EH (cell line): ENCODE measurements around the gene UBL7.

Experiments
- DNase-seq: peaks from one replicate; pipeline ENCODE4 v3.0.0-alpha.2; 2015; ENCODE audit warnings: low read depth

Gene UBL7

DNA sequence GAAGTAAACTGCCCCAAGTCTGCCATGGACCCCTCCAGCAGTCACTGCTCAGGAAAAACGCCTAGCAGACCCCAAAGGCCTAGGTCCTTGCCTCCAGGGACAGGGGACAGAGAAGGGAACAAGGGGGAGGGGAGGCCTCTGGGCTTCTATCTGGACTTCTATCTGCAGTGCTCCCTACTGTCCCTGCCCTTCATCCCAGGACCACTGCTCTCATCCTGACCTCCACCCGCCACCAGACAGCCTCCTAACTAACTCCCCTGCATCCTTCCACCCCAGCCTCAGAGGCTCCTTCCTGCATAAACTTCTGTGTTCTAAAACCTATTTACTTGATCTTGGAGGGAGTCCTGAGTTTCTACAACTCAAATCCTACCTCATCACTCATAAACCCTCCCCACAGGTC, 52.6 kb downstream of the UBL7 start:
- DNase-seq = no peak

DNA sequence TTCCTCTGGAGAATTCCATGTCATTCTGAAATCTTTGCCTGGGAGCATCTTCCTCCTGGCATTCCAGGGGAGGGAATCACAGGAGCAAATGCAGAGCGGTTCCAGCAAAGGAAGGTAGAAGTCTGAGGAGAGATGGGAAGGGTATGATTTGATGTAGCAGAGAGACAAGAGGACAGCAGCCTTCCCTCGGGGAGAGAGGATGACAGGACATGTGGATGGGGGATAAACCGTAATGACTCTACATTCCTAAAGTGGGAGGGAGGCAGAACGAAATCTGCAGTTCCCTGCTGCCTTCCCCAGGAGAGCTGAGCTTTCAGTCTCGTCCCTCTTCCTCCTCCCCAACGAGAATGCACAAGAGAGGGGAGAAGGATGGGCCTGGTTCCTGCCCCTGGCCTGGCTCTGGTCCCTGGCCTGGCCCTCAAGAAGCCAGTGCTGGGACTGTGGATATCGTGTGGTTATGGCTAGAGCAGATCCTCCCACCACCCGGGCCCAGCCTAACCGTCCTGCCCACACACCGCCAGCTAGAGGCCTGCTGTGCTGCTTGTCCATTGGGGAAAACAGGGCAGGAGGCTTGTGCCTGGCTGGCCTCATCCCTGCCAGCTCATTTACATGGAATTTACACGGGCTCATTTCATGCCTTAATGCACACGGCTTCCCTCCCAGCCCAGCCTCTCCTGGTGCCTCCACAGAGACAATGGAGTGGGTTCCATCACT, 53.8 kb downstream of the UBL7 start:
- DNase-seq = peak; percentile 98

DNA sequence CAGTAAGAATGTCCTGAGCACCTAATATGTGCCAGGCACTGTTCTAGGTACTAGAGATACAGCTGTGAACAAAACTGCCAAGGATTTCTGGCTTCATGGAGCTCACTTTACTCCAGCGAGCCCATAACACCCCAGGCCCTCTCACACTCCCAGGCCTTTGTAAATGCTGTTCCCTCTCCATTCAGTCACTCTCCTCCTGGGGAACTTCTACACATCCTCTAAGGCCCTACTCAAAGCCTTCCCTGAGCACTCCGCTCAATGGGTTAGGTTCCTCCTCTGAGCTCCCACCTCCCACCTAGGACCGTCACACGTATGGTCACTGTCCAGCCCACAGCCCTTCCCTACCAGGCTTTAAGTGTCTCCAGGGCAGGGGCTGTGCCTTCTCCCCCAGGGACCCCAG, 54.4 kb downstream of the UBL7 start:
- DNase-seq = no peak

DNA sequence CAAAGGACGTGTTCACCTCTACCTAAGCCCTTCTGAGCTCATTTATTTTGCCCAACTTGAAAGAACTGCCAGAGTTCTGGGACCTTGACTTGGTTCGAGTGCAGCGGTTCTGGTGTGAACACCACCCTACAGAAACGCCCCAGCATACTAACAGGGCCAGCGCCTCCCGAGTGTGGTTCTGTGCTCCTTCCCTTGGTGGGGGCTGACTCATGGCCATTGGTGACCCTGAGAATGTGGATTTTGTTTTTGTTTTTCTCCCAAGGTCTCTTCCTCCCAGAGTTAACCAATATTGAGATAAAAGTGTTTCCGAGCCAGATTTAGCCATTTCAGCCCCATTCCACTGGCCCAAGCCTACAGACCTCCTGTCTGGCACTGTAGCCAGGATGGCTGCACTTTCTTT, 55.1 kb downstream of the UBL7 start:
- no peak for DNase-seq

DNA sequence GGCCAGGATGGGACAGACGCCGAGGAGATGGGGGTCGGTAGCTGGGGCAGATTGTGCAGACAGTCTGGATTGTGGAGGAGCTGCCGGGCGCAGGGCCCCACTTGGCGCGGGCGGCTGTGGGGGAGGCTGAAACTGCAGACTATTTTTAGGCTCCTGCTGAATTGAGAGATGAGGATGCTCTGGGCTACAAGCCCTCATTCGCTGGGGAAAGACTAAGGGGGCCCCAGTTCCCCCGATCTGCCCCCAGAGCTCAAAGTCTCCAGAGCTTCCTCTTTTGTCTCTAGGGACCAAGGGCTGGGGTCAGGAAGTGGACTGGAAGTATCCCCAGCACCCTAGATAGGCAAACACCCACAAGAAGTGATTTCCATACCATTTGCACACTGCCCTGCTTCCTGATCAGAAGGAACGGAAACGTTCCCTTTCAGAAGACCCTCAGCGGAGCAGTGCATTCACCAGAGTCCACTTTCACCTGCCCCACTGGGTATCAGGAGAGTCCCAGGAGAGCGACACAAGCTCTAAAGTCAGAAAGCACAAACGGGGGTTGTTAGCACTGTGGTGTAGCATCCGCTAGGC, 56.9 kb downstream of the UBL7 start:
- DNase-seq = no peak

DNA sequence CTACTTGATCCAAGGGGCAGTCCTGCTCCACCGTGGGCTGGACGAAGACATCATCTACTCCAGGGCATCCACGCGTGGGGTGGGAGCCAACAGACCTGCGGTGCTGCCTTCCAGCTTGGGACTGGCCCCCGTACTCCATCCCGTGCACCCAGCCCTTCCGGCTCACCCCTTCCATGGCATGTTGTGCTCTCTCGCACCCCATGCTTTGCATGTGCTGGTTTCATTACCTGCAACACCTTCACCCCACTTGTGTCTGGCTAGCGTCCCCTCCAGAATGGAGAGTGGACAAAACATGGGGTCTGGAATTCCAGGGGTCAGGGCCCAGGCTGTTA, 57.4 kb downstream of the UBL7 start:
- no peak for DNase-seq

DNA sequence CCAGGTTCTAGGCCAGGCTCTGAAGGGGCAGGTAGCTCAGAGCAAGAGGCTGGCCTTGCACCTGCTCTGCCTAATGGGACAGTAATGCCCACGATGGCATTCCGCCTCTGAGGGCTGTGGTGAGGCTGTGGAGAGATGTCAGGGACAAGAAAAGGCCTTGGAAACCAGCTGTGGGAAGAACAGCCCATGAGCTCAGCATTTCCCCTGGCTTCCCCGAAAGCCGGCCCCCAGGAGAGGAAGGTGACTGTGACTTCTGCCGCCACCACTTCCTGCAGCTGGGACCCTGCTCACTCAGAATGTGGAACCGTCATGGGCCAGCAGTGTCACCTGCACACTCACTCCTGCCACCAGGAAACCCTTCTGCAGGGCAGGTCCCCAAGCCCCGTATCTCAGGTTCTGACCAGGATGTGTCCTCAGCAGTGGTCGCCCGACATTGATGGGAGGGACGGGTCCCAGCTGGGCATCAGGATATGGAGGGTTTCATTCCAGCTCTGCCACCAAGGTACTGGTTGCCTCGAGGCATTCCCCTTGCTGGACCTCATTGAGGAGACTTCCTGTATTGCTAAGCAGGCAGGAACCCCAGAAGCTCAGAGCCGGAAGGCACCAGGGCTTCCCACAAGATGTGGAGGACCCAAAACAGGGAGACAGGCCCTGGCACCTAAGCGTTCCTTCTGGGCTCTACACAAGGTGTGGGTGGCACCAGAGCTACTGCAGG, 57.9 kb downstream of the UBL7 start:
- no peak for DNase-seq

DNA sequence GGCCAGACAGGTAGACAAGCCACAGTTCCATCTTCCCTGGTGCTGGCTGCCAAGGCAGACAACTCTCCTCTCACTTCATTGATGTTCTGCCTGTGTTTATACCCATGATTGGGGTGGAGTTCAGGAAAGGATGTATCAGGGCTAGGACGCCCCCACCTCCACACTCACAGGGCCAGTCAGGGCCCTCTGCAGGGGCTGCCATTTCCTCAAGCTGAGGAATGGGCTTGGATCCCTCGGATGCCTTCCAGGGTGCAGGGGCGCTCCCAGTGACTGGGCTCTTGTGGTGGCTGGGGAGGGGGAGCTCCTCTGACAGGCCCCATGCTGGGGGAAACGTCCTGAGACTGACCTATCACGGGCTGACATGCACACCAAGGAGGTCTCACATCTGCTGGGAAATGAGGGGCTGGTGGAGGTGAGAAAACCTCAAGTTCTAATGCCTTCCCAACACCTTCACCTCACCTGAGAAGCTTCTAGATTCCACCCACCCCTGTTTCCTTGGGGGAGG, 58.6 kb downstream of the UBL7 start:
- no peak for DNase-seq

DNA sequence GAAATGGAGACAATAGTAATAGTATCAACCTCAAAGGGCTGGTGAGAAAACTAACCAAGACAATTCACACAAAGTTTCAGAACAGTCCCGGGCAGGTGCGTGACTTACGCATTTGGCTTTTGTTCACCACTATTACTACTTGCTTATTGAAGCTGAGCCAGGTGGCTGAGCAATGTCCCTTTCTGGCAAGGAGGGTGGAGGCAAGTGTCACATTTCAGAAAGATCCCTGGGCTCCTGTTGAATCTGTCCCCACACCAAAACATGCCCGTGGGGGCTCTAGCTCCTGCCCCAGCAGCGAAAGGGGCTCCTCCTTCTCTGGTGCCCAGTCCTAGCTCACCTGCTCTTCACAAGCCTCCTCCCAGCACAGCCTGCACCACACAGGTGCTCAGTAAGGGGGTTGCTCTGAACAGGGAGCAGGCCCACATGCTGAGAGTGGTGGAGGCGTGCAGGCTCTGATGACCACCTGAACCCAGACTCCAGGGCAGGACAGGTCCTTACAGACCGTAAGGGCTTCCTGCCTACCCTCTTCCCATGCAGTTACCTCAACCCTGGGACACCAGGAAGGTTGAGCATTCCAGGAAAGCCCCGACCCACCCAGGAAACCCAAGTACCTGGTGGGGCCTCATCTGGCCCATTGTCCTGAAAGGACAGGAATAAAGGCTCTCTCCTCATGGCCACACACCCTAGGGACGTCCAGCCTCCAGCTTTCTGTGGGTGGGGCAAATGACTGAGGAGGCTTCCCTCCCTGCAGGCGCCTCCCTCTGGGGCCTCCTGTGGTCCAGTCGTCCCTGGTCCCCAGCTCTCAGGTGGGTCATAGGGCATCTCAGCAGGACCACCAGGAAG, 59.8 kb downstream of the UBL7 start:
- DNase-seq = no peak

DNA sequence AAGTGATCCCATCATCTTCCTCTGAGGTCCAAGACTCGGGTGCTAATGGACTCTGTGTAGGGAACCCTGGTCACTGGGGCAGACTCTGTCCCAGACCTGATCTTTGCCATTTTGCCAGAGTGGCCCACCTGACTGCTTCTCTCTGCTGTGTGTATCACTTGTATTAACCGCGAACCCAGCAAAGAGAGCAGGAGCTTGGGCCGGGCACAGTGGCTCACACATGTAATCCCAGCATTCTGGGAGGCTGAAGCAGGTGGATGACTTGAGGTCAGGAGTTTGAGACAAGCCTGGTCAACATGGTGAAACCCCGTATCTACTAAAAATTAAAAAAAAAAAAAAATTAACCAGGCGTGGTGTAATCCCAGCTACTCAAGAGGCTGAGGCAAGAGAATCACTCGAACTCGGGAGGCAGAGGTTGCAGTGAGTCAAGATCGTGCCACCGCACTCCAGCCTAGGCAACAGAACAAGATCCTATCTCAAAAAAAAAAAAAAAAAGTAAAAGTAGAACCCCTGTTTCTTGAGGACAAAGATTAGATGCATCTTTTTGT, 60.6 kb downstream of the UBL7 start:
- no peak for DNase-seq

DNA sequence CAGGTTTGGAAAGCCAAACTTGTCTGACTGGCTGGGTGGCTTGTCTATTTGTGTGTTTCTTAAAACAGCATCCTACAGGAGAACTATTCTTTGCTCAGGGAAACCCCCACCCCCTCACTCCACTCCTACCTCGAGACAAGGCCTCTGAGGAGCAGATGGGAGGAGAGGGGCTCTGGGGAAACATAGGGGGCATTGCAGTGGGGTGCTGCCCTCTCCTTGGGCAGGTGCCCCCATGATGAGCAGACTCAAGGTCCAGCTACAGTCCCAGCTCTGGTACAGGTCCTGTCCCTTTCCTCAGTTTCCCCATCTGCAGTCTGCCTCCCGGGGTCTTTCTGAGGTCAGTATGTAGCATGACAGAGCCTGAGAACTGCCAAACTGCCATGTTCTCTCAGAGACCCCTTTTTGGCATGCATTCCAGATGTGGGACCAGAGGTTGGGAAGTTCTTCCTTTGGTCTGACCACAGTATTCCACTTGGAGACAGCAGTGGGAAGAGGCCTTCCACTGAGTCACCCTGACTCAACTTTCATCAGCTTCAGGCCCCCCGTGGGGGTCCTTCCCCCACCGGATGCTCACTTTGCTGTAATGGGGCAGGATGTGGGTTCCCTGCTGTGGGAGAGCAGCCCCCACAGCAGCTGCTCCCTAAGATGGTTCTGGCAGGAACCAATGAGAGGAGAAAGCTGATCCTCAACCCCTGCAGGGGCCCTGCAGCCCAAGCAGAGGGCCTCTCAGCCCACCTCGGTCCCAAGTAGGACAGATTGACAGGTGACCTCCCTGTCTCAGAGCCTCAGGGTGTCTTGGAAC, 61.2 kb downstream of the UBL7 start:
- DNase-seq = peak; percentile 85

DNA sequence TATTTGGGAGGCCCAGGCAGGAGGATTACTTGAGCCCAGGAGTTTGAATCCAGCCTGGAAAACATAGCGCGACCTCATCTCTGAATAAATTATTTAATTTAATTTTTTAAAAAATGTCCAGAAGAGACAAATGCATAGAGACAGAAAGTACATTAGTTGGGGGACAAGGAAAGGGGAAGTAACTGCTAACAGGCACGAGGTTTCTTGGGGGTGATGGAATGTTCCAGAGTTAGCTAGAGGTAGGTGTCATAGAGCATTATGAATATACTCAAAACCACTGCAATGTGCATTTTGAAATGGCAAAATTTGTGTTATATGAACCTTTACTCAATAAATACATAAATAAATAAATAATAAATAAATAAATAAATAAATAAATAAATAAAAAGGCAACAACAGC, 61.9 kb downstream of the UBL7 start:
- no peak for DNase-seq

DNA sequence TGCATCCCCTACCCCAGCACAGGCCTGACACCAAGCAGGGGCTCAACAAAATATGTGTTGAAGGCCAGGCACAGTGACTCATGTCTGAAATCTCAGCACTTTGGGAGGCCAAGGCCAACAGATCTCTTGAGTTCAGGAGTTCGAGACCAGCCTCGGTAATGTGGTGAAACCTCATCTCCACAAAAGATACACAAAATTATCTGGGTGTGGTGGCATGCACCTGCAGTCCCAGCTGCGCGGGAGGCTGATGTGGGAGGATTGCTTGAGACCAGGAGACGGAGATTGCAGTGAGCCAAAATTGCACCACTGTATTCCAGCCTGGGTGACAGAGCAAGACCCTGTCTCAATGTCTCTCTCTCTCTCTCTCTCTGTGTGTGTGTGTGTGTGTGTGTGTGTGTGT, 62.8 kb downstream of the UBL7 start:
- no peak for DNase-seq

DNA sequence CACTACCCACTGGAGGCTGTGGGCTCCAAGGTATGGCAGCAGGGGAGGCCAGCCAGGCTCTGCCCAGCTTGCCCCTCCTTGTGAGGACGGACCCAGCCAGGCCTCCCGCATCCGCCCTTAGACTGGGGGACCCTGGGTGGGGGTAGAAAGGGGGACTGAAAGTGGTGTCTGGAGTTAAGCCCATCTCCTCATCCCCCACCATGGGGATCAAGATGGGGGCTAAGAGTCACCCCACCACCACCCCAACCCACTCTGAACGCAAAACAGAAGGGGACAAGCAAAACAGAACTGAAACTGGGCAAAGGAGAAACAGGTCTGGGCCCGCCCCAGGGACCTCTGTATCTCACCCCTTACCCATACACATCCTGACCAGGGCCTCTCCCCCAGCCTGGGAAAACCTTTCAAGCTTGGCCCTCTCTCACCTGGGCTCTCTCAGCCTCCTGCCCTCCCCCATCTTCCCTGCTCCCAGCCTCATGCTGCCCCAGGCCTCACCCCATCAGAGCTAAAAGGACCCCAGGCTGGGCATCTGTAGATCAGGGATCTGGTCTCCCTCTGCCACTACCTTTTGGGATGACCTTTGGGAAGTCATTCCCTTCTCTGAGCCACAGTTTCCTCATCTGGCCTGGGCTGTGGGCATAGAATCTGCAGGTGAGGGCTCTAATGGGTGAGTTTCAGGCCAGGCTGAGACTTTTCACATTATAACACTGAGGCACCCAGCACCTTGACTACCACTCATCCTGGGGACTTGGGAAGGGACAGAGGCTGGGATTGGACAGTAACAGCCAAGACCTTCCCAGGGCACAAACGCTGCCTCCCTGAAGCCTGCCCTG, 63.5 kb downstream of the UBL7 start:
- no peak for DNase-seq

DNA sequence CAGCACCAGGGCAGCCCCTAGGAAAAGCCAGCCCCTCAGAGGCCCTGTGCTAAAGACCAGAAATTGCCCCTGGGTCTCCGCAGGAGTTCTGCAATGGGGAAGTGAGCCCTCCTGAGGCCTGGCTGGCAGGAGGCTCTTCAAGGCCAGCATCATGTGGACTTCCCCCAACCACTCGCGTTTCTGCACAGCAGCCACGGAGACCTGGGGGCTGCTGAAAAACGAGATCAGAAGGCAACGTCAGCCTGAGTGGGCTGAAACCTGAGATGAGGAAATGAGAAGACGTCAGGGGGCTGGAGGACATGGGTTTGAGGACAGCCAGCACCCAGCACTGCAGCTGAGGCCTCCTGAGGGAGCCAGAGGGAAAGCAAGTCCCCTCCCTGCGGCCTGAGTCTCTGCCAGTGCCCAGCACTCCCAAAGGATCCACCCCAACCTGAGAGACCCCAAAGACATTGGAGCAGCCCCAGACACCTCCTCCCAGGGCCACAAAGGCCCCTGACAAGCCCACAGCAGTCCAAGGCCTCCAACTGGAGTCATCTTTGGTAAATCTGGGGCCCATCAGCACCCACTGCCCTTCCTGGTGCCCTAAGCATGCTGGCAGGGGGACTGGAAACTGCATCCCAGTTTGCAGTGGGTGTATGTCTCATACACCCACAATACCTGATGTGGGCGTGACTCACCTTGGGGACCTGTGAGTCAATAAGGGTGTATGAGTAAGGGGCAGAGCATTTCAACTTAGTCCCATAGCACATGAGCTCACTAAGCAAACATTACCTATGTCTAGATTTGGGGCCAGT, 64.3 kb downstream of the UBL7 start:
- peak; percentile 69 for DNase-seq

DNA sequence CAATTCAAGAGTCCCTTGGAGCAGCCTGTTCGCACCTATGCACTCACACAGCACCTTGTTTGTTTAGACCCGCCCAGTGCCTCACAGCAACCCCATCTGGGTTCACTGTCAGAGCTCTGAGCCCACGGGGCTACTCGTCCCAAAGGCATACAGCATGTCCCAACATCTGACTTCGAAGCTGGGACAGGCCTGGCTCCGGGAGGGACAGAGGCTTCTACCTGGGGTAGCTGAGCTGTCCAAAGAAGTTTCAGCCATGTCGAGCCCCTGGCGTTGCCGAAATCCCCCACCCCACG, 64.9 kb downstream of the UBL7 start:
- no peak for DNase-seq
